GM10847 (cell line): ENCODE measurements around the gene TATDN2.

Source experiments
- POLR2A ChIP-seq: IDR thresholded peaks from 2 replicates; pipeline ENCODE4 v1.6.1; 2011; ENCODE audit not compliant: insufficient read length; ENCODE audit errors: extremely low read depth

Gene TATDN2

GRCh38 chr3:10290481-10291176 lies 42.4 kb downstream of the TATDN2 start:
- TF ChIP-seq POLR2A, result no peak

- no peak for TF ChIP-seq POLR2A
Measured at GRCh38 chr3:10291641-10292040, 43.4 kb downstream of the TATDN2 start.

GRCh38 chr3:10292505-10293419 lies 44.5 kb downstream of the TATDN2 start, which contains the start of gene GHRL:
Gene GHRL, minus strand, starts transcription at chr3:10292947. Its CDS starts 2,767 bp downstream, at chr3:10290180.
- TF ChIP-seq POLR2A, result peak; percentile 18

- no peak for TF ChIP-seq POLR2A
Measured at GRCh38 chr3:10294030-10294586, 45.8 kb downstream of the TATDN2 start.

- no peak for TF ChIP-seq POLR2A
Measured at GRCh38 chr3:10299175-10299574, 50.9 kb downstream of the TATDN2 start.

GRCh38 chr3:10299679-10300078 lies 51.4 kb downstream of the TATDN2 start:
- no peak for TF ChIP-seq POLR2A

GRCh38 chr3:10300087-10300486 lies 51.8 kb downstream of the TATDN2 start:
- TF ChIP-seq POLR2A, result no peak

GRCh38 chr3:10303105-10303504 lies 54.8 kb downstream of the TATDN2 start:
- no peak for TF ChIP-seq POLR2A

GRCh38 chr3:10303785-10304184 lies 55.5 kb downstream of the TATDN2 start:
- TF ChIP-seq POLR2A, result no peak

GRCh38 chr3:10304905-10305304 lies 56.6 kb downstream of the TATDN2 start:
- no peak for TF ChIP-seq POLR2A

- TF ChIP-seq POLR2A, result no peak
Measured at GRCh38 chr3:10305331-10305902, 57.2 kb downstream of the TATDN2 start.

GRCh38 chr3:10306156-10306555 lies 57.9 kb downstream of the TATDN2 start:
- no peak for TF ChIP-seq POLR2A

- TF ChIP-seq POLR2A, result no peak
Measured at GRCh38 chr3:10308678-10309077, 60.4 kb downstream of the TATDN2 start.

GRCh38 chr3:10309736-10310135 lies 61.5 kb downstream of the TATDN2 start:
- TF ChIP-seq POLR2A, result no peak

GRCh38 chr3:10310578-10310977 lies 62.3 kb downstream of the TATDN2 start:
- TF ChIP-seq POLR2A, result no peak
